Muscle layer of colon (tissue), 2 donors: ENCODE data around the gene DNAH3.
"Not testable (repeated sequence)": the region's sequence is repeated elsewhere in the genome, so short reads cannot be mapped to it uniquely, and the experiment has no call there.

ENCODE experiments used
- H3K27ac ChIP-seq: one replicate; pipeline ENCODE4 v1.7.0; 2013; ENCODE audit warnings: low read depth, mild to moderate bottlenecking, low read length, moderate library complexity
- H3K27me3 ChIP-seq, 2 donors: one replicate each; pipeline ENCODE4 v1.7.0; 2013; ENCODE audit warnings: low read length in 2 of 2, mild to moderate bottlenecking in 2 of 2; ENCODE audit not compliant: insufficient read depth in 2 of 2, control insufficient read depth in 1 of 2
- H3K36me3 ChIP-seq: one replicate; pipeline ENCODE4 v1.7.0; 2013; ENCODE audit warnings: mild to moderate bottlenecking, low read length; ENCODE audit not compliant: insufficient read depth
- H3K4me1 ChIP-seq: one replicate; pipeline ENCODE4 v1.7.0; 2013; ENCODE audit warnings: mild to moderate bottlenecking, low read length; ENCODE audit not compliant: insufficient read depth
- H3K4me3 ChIP-seq, 2 donors: one replicate each; pipeline ENCODE4 v1.7.0; 2013; ENCODE audit warnings: low read length in 2 of 2, low read depth in 1 of 2, mild to moderate bottlenecking in 1 of 2, moderate library complexity in 1 of 2
- H3K9ac ChIP-seq: one replicate; pipeline ENCODE4 v1.7.0; 2013; ENCODE audit warnings: low read length
- H3K9me3 ChIP-seq: one replicate; pipeline ENCODE4 v1.7.0; 2013; ENCODE audit warnings: mild to moderate bottlenecking, low read length
- donor health status: abdominal sarcoma.
- donor health status: Adenocarcinoma of cecum.

Gene DNAH3

GRCh38 chr16:21156767-21157467, 6.3 kb upstream of the DNAH3 start:
- H3K4me1 ChIP-seq, result peaks cover 39% of the 10 kb centered on the region

GRCh38 chr16:21156011-21156410, 5.4 kb upstream of the DNAH3 start:
- not testable (repeated sequence) for H3K36me3 ChIP-seq, H3K9me3 ChIP-seq, H3K9ac ChIP-seq, H3K27me3 ChIP-seq, H3K4me3 ChIP-seq, H3K27ac ChIP-seq
- H3K4me1 ChIP-seq, result peaks cover 30% of the 10 kb centered on the region

More at GRCh38 chr16:21156767-21157467, 6.3 kb upstream of the DNAH3 start:
- Histone ChIP-seq H3K27me3 (no peaks in the 10 kb centered on the region), H3K4me3 (no peak overlapping the region), H3K9me3 (no peaks in the 10 kb centered on the region), H3K27ac (peak overlapping the region; percentile 50), H3K9ac (no peak overlapping the region), H3K36me3 (no peaks in the 10 kb centered on the region)

GRCh38 chr16:21153124-21153729, 2.6 kb upstream of the DNAH3 start:
- H3K4me3 ChIP-seq, H3K9ac ChIP-seq: not testable (repeated sequence)
- H3K4me1 ChIP-seq, result peaks cover 15% of the 10 kb centered on the region

GRCh38 chr16:21152160-21153030, 1.7 kb upstream of the DNAH3 start:
- not testable (repeated sequence) for H3K27me3 ChIP-seq, H3K27ac ChIP-seq, H3K9me3 ChIP-seq, H3K4me1 ChIP-seq, H3K9ac ChIP-seq, H3K4me3 ChIP-seq, H3K36me3 ChIP-seq

More at GRCh38 chr16:21153124-21153729, 2.6 kb upstream of the DNAH3 start:
- not testable (repeated sequence) for H3K9me3 ChIP-seq, H3K27me3 ChIP-seq, H3K36me3 ChIP-seq, H3K27ac ChIP-seq

- H3K27ac ChIP-seq, result no peak overlapping the region
- H3K27me3 ChIP-seq, result no peaks in the 10 kb centered on the region
- no peaks in the 10 kb centered on the region for H3K36me3 ChIP-seq
- H3K4me1 ChIP-seq, result no peaks in the 10 kb centered on the region
- H3K9me3 ChIP-seq, result no peaks in the 10 kb centered on the region
- H3K9ac ChIP-seq, result no peak overlapping the region
- H3K4me3 ChIP-seq, result no peak overlapping the region
Measured at GRCh38 chr16:21145738-21146137, 4.9 kb downstream of the DNAH3 start.

GRCh38 chr16:21134053-21134452, 16.6 kb downstream of the DNAH3 start:
- Histone ChIP-seq H3K4me3 (no peak overlapping the region), H3K9me3 (no peaks in the 10 kb centered on the region), H3K27me3 (no peaks in the 10 kb centered on the region), H3K4me1 (no peaks in the 10 kb centered on the region), H3K9ac (no peak overlapping the region), H3K36me3 (no peaks in the 10 kb centered on the region), H3K27ac (no peak overlapping the region)

GRCh38 chr16:21130811-21131210, 19.8 kb downstream of the DNAH3 start:
- H3K27ac ChIP-seq, result no peak overlapping the region
- H3K9ac ChIP-seq, result no peak overlapping the region
- no peaks in the 10 kb centered on the region for H3K4me1 ChIP-seq
- H3K4me3 ChIP-seq, result no peak overlapping the region
- H3K27me3 ChIP-seq, result no peaks in the 10 kb centered on the region
- H3K9me3 ChIP-seq, result no peaks in the 10 kb centered on the region
- no peaks in the 10 kb centered on the region for H3K36me3 ChIP-seq

GRCh38 chr16:21128991-21129390, 21.7 kb downstream of the DNAH3 start:
- Histone ChIP-seq H3K9ac (no peak overlapping the region), H3K9me3 (no peaks in the 10 kb centered on the region), H3K4me3 (no peak overlapping the region), H3K4me1 (no peaks in the 10 kb centered on the region), H3K27me3 (no peaks in the 10 kb centered on the region), H3K36me3 (no peaks in the 10 kb centered on the region), H3K27ac (no peak overlapping the region)

GRCh38 chr16:21126518-21126917, 24.1 kb downstream of the DNAH3 start:
- no peaks in the 10 kb centered on the region for H3K27me3 ChIP-seq
- H3K9ac ChIP-seq, result no peak overlapping the region
- H3K9me3 ChIP-seq, result no peaks in the 10 kb centered on the region
- H3K36me3 ChIP-seq, result no peaks in the 10 kb centered on the region
- no peak overlapping the region for H3K4me3 ChIP-seq
- H3K27ac ChIP-seq, result no peak overlapping the region
- H3K4me1 ChIP-seq, result no peaks in the 10 kb centered on the region

GRCh38 chr16:21125191-21125590, 25.5 kb downstream of the DNAH3 start:
- no peak overlapping the region for H3K4me3 ChIP-seq
- H3K9ac ChIP-seq, result no peak overlapping the region
- no peaks in the 10 kb centered on the region for H3K4me1 ChIP-seq
- no peaks in the 10 kb centered on the region for H3K9me3 ChIP-seq
- H3K27ac ChIP-seq, result no peak overlapping the region
- no peaks in the 10 kb centered on the region for H3K36me3 ChIP-seq
- H3K27me3 ChIP-seq, result no peaks in the 10 kb centered on the region

GRCh38 chr16:21120976-21121520, 29.6 kb downstream of the DNAH3 start:
- Histone ChIP-seq H3K4me3 (no peak overlapping the region), H3K36me3 (no peaks in the 10 kb centered on the region), H3K9ac (no peak overlapping the region), H3K27me3 (no peaks in the 10 kb centered on the region), H3K9me3 (no peaks in the 10 kb centered on the region), H3K27ac (no peak overlapping the region), H3K4me1 (no peaks in the 10 kb centered on the region)
